Activated CD4-positive, alpha-beta T cell treated with anti-CD3 and anti-CD28 coated beads for 4 hours (primary cell): Measurements from ENCODE around the gene MT1E.
A peak's percentile ranks its signal among the peaks of the same experiment; 100 is the strongest.
"Not testable (repeated sequence)": the region's sequence is repeated elsewhere in the genome, so short reads cannot be mapped to it uniquely, and the experiment has no call there.

Experiments
- DNase-seq, 2 donors: peaks; one replicate each; pipeline ENCODE4 v3.0.0-alpha.2; 2020

Gene MT1E

DNA sequence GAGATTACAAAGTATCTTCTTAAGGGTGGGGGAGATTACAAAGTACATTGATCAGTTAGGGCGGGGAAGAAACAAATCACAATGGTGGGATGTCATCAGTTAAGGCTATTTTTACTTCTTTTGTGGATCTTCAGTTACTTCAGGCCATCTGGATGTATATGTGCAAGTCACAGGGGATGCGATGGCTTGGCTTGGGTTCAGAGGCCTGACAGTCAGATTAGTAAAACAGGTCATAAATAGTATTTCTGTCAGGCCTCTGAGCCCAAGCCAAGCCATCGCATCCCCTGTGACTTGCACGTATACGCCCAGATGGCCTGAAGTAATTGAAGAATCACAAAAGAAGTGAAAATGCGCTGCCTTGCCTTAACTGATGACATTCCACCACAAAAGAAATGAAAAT, 49.0 kb downstream of the MT1E start:
- DNase-seq: not testable (repeated sequence)

- peak; percentile 34 to 52 for DNase-seq
Measured at GRCh38 chr16:56675685-56676210, 50.2 kb downstream of the MT1E start.
